Fibroblast of lung (primary cell): ENCODE measurements around the gene DAD1.

Experiments used
- EZH2 ChIP-seq: IDR thresholded peaks from 2 replicates; pipeline ENCODE4 v1.5.1; 2012; ENCODE audit warnings: low read length, control low read depth, mild to moderate bottlenecking; ENCODE audit errors: missing control alignments
- TF ChIP-seq, protein P1 (sequence below), 2 donors: IDR thresholded peaks in 1 of 2; conservative IDR thresholded peaks in 1 of 2; 1 replicate in 1 of 2; 2 replicates in 1 of 2; pipeline ENCODE4 v1.5.1; 2011 to 2012; ENCODE audit warnings: low read length in 2 of 2, control low read depth in 1 of 2, inconsistent platforms in 1 of 2, low read depth in 1 of 2, mild to moderate bottlenecking in 1 of 2

GRCh38 chr14:22629361-22629760 lies 40.3 kb upstream of the DAD1 start:
- TF ChIP-seq, protein P1, sequence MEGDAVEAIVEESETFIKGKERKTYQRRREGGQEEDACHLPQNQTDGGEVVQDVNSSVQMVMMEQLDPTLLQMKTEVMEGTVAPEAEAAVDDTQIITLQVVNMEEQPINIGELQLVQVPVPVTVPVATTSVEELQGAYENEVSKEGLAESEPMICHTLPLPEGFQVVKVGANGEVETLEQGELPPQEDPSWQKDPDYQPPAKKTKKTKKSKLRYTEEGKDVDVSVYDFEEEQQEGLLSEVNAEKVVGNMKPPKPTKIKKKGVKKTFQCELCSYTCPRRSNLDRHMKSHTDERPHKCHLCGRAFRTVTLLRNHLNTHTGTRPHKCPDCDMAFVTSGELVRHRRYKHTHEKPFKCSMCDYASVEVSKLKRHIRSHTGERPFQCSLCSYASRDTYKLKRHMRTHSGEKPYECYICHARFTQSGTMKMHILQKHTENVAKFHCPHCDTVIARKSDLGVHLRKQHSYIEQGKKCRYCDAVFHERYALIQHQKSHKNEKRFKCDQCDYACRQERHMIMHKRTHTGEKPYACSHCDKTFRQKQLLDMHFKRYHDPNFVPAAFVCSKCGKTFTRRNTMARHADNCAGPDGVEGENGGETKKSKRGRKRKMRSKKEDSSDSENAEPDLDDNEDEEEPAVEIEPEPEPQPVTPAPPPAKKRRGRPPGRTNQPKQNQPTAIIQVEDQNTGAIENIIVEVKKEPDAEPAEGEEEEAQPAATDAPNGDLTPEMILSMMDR (conservative IDR thresholded peaks at IDR 0.05 in 1 of 2, IDR thresholded peaks at IDR 0.05 in 1 of 2; ENCODE audit: low read depth in 1 of 2, low read length in 2 of 2), result no peak
- TF ChIP-seq EZH2, result no peak
